Thyroid gland (tissue), 4 donors: ENCODE results near the gene CHMP4B.

Source experiments
- POLR2A ChIP-seq, 2 donors: fragments of 450-650 bp; IDR thresholded peaks; one replicate each; pipeline ENCODE4 v1.6.1; 2017; ENCODE audit warnings: antibody characterized with exemption in 2 of 2, mild to moderate bottlenecking in 2 of 2, moderate library complexity in 1 of 2
- TF ChIP-seq, protein P1 (sequence below), 6 experiments: fragments of 200-600 bp in 3 of 6; fragments of 450-650 bp in 3 of 6; sonication (generic) in 3 of 6; IDR thresholded peaks; one replicate each; pipeline ENCODE4 v1.5.1; 2016 to 2019; ENCODE audit warnings: antibody characterized with exemption in 6 of 6, mild to moderate bottlenecking in 2 of 6, inconsistent platforms in 1 of 6, moderate library complexity in 1 of 6

DNA sequence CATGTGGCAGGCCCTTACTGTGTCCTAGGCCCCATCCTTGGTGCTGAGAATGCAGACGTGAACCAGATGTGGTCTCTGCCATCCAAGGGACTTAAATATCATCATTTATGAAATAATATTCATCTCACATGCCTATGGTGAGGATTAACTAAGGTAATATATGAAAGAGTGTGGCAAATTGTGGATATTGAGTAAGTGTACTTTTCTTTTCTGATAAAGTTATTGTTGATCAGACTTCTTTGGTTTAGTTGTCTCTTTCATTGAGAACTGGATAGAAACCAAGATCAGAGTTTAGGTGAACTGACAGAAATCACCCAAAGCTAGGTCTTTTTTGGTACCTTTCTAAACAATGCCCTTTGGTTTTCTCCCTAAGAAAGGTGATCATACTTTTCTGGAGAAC, 5.0 kb downstream of the CHMP4B start:
- TF ChIP-seq, protein P1, sequence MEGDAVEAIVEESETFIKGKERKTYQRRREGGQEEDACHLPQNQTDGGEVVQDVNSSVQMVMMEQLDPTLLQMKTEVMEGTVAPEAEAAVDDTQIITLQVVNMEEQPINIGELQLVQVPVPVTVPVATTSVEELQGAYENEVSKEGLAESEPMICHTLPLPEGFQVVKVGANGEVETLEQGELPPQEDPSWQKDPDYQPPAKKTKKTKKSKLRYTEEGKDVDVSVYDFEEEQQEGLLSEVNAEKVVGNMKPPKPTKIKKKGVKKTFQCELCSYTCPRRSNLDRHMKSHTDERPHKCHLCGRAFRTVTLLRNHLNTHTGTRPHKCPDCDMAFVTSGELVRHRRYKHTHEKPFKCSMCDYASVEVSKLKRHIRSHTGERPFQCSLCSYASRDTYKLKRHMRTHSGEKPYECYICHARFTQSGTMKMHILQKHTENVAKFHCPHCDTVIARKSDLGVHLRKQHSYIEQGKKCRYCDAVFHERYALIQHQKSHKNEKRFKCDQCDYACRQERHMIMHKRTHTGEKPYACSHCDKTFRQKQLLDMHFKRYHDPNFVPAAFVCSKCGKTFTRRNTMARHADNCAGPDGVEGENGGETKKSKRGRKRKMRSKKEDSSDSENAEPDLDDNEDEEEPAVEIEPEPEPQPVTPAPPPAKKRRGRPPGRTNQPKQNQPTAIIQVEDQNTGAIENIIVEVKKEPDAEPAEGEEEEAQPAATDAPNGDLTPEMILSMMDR (IDR thresholded peaks at IDR 0.05), result no peak
- TF ChIP-seq POLR2A (IDR thresholded peaks at IDR 0.05), result no peak
